HG02884 (cell line): ENCODE data around the gene MFAP1.
A peak's percentile ranks its signal among the peaks of the same experiment; 100 is the strongest.
"Not testable (repeated sequence)": the region's sequence is repeated elsewhere in the genome, so short reads cannot be mapped to it uniquely, and the experiment has no call there.

Source experiments
- ATAC-seq: cut with Tn5 transposase; IDR thresholded peaks from one replicate; pipeline ENCODE4 v1.9.1; 2021; ENCODE audit warnings: mild to moderate bottlenecking, moderate library complexity; ENCODE audit not compliant: unreplicated experiment

Gene MFAP1

DNA sequence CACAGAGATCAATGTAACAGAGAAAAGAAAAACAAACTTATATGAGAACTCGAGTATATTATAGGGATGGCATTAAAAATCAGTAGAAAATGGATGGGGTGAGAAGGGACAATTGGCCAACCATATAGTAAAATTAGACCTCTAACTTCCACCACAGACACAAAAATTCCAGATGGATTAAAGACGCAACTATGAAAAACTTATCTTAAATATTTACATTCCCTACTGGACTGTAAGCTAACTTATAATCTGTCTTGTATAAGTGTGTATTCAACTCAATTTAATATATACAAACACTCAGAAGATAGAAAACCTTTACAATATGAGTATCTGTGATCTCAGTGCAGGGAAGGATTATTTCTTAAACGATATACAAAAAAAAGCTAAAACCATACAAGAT is 3.0 kb downstream of the MFAP1 start:
- no peak for ATAC-seq

DNA sequence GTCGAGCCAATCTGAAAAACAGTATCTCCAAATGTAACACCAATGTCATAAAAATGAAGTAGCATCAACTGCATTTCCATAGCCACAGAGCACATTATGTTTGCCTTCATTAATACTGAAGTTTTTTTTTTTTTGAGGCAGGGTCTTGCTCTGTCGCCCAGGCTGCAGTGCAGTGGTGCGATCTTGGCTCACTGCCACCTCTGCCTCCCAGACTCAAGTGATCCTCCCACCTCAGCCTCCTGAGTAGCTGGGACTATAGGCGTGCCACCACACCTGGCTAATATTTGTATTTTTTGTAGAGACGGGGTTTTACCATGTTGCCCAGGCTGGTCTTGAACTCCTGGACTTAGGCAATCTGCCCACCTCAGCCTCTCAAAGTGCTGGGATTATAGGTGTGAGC is 9.4 kb downstream of the MFAP1 start:
- ATAC-seq: not testable (repeated sequence)

DNA sequence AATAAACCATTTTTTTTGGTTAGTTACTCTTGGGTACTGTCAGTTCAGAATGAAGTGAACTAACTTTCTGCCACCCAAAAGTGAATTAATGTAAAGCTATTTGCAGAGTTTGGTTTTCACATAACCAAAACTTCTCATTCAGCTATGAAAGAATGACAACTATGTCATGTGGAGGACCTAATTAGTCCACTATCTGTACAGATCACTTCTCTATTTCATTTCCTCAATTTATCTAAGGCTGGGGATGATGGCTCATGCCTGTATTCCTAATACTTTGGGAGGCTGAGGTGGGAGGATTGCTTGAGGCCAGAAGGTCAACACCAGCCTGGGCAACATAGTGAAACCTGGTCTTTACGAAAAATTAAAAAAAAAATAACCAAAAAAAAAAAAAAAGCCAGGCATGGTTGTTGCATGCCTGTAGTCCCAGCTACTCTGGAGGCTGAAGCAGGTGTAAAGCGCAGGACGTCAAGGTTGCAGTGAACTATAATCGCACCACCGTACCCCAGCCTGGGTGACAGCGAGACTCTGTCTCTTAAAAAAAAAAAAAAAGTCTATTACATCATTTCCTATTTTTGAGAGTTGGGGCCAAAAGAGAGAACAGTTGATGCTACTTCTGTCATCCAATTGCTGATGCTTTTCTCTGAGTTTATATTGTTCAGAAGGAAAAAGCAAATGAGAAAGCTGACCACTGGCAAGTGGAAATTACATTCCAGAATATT is 15.4 kb downstream of the MFAP1 start:
- ATAC-seq: peak; percentile 55

DNA sequence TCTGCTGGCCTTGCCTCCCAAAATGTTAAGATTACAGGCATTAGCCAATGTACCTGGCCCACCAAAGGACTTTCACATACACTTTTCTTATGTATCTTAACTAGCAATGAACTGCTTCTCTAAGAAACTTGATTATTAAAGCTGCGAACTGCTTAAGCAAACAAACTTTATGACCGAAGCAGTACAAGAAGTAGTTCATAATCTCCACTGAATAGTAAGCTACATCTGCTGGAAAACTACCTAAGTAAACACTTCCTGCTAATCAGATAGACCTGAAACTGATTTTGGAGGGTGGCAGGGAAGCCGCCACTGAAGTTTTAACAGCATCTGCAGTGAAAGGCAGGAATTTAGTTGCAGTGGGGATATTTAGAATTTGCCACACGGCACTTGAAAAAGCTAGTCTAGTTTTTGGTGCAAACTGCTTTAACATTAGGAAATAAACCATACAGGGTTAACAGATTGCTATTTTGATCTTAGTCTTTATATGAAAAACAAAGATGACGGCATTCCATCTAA is 16.0 kb downstream of the MFAP1 start:
- no peak for ATAC-seq

DNA sequence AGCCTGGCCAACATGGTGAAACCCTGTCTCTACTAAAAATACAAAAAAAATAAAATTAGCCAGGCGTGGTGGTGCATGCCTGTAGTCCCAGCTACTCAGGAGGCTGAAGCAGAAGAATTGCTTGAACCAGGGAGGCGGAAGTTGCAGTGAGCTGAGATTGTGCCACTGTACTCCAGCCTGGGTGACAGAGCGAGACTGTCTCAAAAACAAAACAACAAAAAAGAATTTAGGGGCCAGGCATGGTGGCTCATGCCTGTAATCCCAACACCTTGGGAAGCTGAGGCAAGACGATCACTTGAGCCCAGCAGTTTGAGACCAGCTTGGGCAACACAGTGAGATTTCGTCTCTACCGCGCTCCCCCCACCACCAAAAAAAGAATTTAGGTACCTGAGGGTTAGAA is 21.8 kb downstream of the MFAP1 start:
- ATAC-seq: not testable (repeated sequence)

DNA sequence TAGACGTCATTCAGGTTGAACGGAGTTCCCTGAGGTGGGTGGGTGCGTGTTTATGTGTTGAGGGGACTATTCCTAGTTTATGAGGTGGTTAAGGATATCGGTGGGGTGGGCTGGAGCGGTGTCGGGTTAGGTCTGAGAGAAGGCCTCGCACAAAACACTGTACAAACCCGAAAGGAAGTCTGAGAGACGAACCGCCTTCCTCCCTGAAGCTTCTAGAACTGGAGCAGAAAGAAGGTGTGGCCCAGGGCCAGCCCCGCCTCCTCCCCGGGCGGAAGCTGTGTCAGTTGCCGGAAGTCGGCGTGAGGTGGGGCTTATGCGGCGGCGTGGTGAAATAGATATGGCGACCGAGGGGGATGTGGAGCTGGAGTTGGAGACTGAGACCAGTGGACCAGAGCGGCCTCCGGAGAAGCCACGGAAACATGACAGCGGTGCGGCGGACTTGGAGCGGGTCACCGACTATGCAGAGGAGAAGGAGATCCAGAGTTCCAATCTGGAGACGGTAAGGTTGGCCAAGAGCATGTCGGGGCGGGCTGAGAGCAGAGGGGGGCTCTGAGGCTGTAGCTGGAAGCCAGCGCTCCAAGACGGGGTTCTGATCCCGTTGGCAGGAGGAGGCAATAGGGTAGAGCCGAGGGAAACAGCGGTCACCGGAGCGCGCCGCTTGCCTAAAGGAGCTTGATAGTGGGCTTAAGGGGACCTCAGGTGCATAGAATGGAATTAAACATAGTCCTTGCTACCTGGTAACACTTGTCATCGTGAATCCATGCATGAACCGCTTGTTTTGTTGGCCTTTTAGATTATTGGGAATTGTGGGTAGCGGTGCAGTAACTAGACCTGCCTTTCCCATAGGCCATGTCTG is 24.0 kb downstream of the MFAP1 start, which contains the start of gene HYPK:
TSS of gene HYPK (plus strand) at position 314 of the 856 bp plus-strand sequence. CDS start at position 338, 24 bp downstream.
- ATAC-seq: peak; percentile 86

DNA sequence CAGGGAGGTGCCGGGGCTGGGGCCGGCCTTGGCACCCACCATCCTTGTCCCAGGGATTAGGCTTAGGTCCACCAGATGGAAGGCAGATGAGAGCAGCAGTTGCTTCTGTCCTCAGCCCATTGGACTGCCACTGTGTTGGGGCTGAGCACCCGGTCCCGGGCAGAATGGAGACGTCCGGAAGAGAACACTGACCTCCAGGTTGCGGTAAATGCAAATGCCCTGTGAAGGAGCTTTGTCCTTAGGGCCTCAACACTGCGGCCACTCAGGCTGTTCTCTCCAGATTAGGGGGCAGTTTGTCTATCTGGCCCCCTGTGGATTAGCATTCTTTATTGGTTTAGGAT is 24.6 kb downstream of the MFAP1 start, which contains the start of gene SERINC4:
TSS of gene SERINC4 (minus strand) at position 276 of the 341 bp plus-strand sequence. CDS start at position 42, 234 bp downstream.
- no peak for ATAC-seq

DNA sequence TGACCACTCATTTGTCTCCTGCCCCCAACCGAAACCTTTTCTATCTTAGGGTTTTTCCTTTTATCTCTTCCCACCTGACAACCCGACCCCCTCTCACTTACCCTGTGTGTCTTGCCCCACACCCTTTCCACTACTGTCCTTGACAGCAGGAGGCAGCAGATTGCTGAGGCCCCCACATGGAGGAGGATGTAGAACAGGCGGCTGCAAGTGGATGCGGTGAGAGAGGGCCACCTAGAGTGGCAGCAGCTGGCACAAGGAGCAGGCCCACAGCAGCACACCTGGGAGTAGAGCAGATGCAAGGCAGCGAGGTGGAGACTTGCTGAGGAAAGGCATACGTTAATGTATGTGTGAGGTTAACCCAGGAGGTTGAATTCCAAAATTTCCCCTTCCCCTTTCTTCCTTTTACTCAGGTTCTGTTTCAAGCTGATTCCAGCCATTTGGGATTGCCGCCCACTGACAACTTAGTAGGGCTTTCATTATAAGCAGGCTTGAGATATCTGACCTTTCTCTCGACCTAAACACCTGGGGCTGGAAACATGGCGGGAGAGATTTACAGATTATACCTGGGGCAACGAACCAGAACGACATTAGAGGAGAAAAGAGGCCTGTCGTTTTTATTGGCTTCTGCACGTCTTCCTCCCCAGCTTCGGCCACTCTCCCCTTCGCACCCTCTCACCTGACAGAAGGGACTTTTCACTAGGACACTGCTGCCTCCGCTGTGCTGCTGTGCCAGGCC is 25.1 kb downstream of the MFAP1 start:
- no peak for ATAC-seq

DNA sequence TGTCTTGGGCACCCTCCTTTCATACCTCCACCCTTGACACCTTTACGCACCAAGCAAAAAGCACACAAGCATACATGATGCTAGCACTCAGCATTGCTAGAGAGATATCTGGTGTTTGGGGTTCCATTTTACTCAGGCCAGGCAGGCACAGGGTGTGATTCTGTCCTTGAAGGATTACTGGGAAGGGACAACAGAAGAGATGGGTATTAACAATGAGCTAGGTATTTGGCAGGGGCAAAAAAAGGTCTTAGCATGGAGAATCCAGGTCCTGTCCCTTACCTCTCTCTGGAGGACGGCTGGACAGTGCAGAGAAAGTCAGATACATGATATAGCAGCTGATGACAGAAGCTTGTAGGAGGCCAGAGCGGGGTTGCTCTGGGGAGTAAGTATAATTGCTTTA is 27.9 kb downstream of the MFAP1 start:
- ATAC-seq: no peak

DNA sequence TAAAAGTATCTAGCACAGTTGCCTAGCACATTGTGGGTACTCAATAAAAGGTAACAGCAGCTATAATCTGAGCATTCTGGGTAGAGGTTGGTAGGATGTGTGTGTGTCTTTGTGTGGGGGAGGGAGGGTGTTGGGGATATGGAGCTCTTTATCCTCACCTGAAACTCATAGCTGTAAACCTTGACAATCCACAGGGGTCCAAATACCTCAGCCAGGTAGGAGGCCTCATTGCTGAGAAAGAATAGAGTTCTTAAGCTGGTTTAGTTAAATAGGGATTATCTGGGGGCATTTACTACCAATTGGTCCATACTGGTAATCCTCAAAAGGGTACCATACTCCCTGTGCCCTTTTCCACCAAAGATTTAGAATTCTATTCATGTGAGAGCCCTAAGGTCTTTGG is 28.5 kb downstream of the MFAP1 start:
- no peak for ATAC-seq

DNA sequence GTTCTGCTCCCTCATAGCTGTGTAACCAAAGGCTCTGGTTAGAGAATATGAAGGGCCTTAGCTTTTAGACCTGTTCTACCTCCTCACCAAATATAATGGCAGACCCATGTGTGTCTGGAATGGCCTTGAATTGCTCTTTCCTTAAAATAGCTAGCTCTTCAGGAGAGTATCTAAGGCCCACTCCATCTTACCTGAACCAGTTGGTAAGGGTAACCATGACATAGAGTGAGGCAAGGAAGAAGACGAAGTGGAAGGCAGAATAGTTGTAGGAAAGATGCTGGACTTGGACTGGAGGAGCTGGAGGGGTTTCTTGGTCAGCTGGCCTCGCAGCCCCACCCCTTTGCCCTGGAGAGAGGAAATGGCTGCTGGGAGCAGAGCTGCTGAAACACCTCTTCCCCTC is 29.3 kb downstream of the MFAP1 start:
- ATAC-seq: no peak

DNA sequence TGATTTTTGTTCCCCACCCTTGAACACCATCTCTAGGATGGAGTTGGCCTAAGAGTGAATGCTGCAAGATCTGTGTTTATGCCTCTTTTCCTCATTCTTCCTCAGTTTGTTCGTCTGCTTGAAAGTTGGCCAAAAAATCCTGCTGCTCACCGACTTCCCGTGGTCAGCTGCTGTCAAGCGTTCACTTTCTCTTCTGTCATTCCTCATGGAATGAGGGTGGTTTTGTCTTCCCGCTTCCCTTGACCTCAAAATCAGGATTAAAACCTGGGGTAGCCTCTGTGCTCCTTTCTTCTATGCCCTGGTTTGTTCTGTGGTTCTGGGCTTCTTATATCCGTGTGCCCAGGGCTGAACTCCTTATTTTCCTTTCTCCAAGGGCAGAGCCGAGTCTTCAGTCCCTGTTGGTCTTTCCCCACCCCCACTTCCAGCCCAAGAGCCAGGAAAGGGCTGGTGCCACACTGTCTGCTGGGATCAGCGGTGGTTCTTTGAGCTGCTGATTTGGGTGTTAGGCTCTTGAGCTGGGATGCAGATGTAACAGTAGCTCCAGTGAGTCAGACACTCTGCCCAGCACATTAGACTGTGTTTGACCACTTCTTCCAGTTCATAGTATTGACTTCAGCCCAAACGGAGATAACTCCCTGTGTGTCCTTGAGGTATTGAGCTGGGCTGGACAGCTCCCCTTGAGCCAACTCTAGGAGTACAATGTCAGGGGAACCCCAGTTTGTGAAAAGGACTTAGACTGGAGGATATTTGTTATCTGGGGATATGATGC is 30.0 kb downstream of the MFAP1 start:
- no peak for ATAC-seq

DNA sequence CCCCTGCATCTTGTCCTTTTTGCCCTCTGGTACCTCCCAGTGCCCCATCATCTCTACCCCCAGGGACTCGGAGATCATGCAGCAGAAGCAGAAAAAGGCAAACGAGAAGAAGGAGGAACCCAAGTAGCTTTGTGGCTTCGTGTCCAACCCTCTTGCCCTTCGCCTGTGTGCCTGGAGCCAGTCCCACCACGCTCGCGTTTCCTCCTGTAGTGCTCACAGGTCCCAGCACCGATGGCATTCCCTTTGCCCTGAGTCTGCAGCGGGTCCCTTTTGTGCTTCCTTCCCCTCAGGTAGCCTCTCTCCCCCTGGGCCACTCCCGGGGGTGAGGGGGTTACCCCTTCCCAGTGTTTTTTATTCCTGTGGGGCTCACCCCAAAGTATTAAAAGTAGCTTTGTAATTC is 30.8 kb downstream of the MFAP1 start:
- no peak for ATAC-seq

DNA sequence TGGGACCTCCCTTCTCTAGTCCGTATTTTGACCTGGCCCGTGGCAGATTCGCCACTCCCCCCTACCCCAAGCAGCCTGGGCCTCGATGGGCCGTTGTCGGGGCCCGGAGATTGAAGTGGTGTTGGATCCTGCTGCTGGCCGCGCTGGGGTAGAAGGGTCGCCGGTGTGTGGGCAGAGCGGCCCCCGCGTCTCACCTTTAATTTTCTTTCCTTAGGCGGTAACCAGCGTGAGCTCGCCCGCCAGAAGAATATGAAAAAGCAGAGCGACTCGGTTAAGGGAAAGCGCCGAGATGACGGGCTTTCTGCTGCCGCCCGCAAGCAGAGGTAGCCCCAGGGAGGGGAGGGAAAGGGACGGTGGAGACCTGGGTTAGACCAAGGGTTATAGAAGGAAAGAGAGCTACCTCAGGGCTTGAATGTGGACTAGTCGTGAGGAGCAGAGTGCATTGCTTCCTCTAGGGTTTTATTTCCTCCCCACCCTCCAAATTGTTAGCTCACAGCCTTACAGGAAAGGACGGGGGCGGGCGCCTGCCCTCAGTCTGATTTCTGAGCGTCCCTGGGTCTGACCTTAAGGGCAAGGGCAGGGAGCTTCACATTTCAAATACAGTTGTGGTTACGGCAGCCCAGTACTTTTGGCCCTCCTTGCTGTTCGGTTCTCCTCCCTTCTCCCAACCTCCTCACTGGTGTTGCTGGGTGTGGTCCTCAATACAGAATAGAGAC is 31.6 kb downstream of the MFAP1 start:
- no peak for ATAC-seq

DNA sequence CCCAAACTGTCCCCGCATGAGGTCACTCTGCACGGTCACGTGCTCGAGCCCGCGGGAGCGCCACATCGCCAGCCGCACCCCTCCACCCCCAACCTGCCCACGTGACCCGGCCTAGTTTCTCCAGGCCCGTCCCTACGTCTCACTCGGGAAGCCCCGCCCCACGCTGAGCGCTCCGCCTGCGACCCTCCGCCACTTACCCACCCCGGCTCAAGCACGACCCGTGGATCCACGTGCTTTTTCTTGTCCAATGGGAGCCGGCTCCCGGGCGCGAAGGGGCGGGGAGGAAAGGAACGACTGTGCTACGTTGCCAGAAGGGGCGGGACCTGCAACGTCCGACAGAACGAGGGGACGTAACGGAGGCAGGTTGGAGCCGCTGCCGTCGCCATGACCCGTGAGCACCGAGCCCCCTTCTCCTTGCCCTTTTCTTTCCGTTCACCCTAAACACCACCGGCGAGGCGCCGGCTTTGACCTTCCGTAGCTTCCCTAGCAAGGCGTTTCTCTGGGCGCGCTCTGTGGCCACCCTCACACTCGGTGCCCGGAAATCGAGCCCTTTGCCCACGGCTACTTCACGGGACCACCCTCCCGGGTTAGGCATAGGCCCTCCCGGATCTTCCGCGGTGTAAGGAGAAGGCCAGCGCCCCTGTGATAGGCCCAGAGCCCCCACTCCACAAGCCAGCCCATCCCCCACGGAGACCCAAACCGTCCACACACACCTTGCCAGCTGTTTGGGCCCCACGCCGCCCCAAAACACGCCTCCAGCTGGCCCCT is 32.3 kb downstream of the MFAP1 start, which contains the start of gene SERF2:
TSS of gene SERF2 (plus strand) at position 328 of the 768 bp plus-strand sequence. CDS start at position 385, 57 bp downstream.
- ATAC-seq: peak; percentile 84

DNA sequence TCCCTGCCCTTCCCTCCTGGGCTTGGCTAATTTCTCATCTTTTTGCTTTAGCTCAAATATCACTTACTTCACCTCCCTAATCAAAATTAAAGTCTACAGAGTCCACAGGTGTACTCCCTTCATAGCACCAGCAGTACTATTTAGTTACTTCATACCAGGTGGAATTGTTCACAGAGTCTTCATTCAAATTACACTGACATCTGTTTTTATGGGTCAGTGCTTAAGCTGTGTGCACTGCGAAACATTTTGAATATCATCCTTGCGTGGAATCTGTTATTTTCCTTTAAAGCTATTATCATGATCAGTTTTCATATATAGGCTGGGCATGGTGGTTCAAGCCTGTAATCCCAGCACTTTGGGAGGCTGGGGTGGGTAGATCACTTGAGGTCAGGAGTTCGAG is 35.1 kb downstream of the MFAP1 start:
- ATAC-seq: no peak

DNA sequence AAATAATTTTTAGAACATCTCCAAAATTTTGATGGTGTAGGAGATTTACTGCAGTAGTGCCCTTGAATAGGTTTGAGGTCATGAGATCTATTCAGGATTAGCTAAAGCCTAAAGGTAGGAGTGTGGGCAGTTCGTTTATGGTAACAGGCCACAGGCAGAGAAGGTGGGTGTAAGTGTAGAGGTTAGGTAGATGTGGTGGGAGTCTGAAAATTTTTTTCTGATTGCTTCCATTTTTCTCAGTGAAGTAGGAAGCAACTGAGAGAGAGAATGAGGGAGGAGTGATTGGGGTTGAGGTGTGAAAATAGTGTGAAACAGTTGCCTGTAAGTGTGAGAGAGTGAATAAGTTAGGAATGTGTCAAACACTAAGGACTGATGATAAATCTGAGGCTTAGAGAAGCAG is 45.5 kb downstream of the MFAP1 start:
- no peak for ATAC-seq

DNA sequence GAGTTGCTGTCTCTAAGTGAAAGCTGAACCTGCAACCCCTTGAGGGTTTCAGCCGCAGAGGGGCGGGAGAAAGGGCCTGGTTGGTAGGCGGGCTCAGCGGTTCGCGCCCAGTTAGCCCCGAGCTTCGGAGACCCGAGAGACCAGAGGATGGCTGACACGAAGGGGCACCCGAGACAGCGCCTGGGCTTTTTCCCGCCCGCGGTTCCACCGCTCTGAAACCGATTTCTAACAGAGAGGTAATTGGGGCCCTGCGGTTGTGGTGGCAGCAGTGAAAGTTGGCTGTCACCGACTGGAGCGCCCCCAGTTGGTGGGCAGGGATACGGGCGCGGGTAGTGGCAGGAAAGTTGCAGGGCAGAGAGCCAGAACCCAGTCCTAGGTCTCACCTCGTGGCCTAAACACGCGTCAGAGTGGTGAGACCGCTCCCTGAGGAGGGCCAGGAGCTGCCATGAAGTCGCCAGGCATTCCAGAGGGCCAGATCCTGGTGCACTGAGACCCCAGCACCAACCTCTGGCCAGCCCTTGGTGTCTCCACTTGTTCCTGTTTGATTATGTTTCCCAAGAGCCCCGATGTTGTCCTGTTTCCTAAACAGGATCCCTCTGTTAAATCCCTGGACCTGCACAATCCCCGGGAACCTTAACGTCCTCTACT is 47.1 kb downstream of the MFAP1 start:
- peak; percentile 45 for ATAC-seq
